Astrocyte of the cerebellum (primary cell): ENCODE results near the gene CLRN2.

Experiments used
- DNase-seq: peaks from one replicate; pipeline ENCODE4 v3.0.0-alpha.2; 2011; ENCODE audit warnings: low read depth
- H3K4me3 ChIP-seq: 2 replicates; pipeline ENCODE4 v1.5.1; 2011; ENCODE audit warnings: mild to moderate bottlenecking, low read depth, low read length, moderate library complexity
- CTCF ChIP-seq: IDR thresholded peaks from 2 replicates; pipeline ENCODE4 v1.5.1; 2012; ENCODE audit warnings: low read length, low read depth, moderate library complexity, mild to moderate bottlenecking; ENCODE audit errors: missing control alignments
- in situ Hi-C: cut with HindIII; loops from 2 replicates; pipeline ENCODE4 v1.10.0; 2017; ENCODE audit warnings: low sequenced_read_pairs

Gene CLRN2

DNA sequence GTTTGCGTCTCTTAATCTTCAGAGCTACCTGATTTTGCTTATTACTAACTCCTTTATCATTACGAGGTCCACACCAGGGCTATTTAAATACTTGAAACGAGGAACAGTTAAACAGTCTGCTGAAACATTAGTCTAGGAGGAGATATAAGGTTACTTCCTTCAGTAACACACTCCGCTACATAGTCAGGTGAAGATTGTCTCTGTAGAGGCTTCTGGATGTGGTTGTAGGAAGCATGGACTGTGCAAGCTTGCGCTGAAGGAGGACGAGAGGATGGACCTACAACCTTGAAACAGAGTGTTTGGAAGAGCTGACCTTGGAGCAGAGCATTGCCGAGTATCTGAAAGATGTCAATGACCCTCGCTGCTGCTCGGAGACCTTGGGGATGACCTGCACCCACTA lies at the start of gene CLRN2:
Gene CLRN2 (plus strand): TSS at position 301 of the 400 bp plus-strand sequence. CDS start 102 bp downstream, outside the sequence.
- H3K4me3 ChIP-seq, result no peak within 1 kb of the TSS
- no peak for TF ChIP-seq CTCF
- in situ Hi-C loops, result no loop called here
- no peak for DNase-seq

- in situ Hi-C loops, result no loop called here
- no peak overlapping the region for H3K4me3 ChIP-seq
- peak; percentile 29 for DNase-seq
- TF ChIP-seq CTCF, result peak; percentile 41
Observed at GRCh38 chr4:17468619-17469221, 46.2 kb upstream of the CLRN2 start.

GRCh38 chr4:17469931-17470674 lies 44.9 kb upstream of the CLRN2 start:
- H3K4me3 ChIP-seq, result no peak overlapping the region
- DNase-seq, result no peak
- TF ChIP-seq CTCF, result no peak
- in situ Hi-C loops, result no loop called here

- in situ Hi-C loops, result no loop called here
- H3K4me3 ChIP-seq, result no peak overlapping the region
- no peak for TF ChIP-seq CTCF
- DNase-seq, result no peak
Observed at GRCh38 chr4:17475481-17475880, 39.5 kb upstream of the CLRN2 start.

DNA sequence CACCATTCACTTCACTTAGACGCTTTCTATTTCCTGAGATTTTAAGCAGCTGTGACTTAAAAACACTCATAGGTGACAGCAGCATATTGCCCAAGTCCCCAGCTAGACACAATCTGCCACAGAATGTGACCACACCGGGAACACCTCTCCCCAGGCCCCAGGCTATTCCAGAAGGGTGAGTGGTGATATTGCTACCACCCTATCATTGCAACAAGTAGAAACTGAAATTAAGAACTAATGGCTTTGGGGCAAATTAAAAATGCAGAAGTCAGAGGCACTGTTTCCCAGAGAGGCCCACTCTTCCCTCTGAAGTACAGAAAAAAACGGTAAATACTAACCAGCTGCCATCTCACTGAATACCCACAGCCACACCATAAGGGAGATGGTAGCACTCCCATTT lies 38.1 kb upstream of the CLRN2 start:
- no peak for DNase-seq
- no peak for TF ChIP-seq CTCF
- no peak overlapping the region for H3K4me3 ChIP-seq
- in situ Hi-C loops, result no loop called here

GRCh38 chr4:17477774-17478472 lies 37.0 kb upstream of the CLRN2 start:
- no peak overlapping the region for H3K4me3 ChIP-seq
- in situ Hi-C loops, result no loop called here
- DNase-seq, result no peak
- no peak for TF ChIP-seq CTCF
